ENCODE results near the gene IL1RAP. TPM values are rescaled to one million over a fixed set of nuclear protein-coding genes. Genes with fewer than 3 reads are reported as not detected.
"Not testable (repeated sequence)": the region's sequence is repeated elsewhere in the genome, so short reads cannot be mapped to it uniquely, and the experiment has no call there.

IL1RAP gene
- total RNA-seq, 1 experiment from 2014 or later: 22.5 TPM

GRCh38 chr3:190655933-190656332, 142.0 kb downstream of the IL1RAP start:
- DNase-seq (ENCODE audit: low read depth): no peak

- no peak for DNase-seq (ENCODE audit: low read depth)
These were observed 144.2 kb downstream of the IL1RAP start for GRCh38 chr3:190658106-190658505.

GRCh38 chr3:190666821-190667220, 152.9 kb downstream of the IL1RAP start:
- no peak for DNase-seq (ENCODE audit: low read depth)

- DNase-seq (ENCODE audit: low read depth): peak; percentile 63
These were observed 157.8 kb downstream of the IL1RAP start for GRCh38 chr3:190671658-190672057.

GRCh38 chr3:190673148-190673547, 159.3 kb downstream of the IL1RAP start:
- peak; percentile 6 for DNase-seq (ENCODE audit: low read depth)

GRCh38 chr3:190676481-190676880, 162.6 kb downstream of the IL1RAP start:
- no peak for DNase-seq (ENCODE audit: low read depth)

GRCh38 chr3:190677001-190677400, 163.1 kb downstream of the IL1RAP start:
- DNase-seq (ENCODE audit: low read depth): no peak

- not testable (repeated sequence) for DNase-seq (ENCODE audit: low read depth)
These were observed 164.0 kb downstream of the IL1RAP start for GRCh38 chr3:190677868-190678267.

- no peak for DNase-seq (ENCODE audit: low read depth)
These were observed 166.8 kb downstream of the IL1RAP start for GRCh38 chr3:190680691-190681090.

- DNase-seq (ENCODE audit: low read depth): no peak
These were observed 170.9 kb downstream of the IL1RAP start for GRCh38 chr3:190684776-190685175.

GRCh38 chr3:190686011-190686410, 172.1 kb downstream of the IL1RAP start:
- no peak for DNase-seq (ENCODE audit: low read depth)

- no peak for DNase-seq (ENCODE audit: low read depth)
These were observed 176.4 kb downstream of the IL1RAP start for GRCh38 chr3:190690246-190690645.

- DNase-seq (ENCODE audit: low read depth): no peak
These were observed 178.4 kb downstream of the IL1RAP start for GRCh38 chr3:190692256-190692655.

GRCh38 chr3:190694335-190695001, 180.6 kb downstream of the IL1RAP start:
- DNase-seq (ENCODE audit: low read depth): no peak

- no peak for DNase-seq (ENCODE audit: low read depth)
These were observed 181.3 kb downstream of the IL1RAP start for GRCh38 chr3:190695225-190695624.

- DNase-seq (ENCODE audit: low read depth): no peak
These were observed 182.1 kb downstream of the IL1RAP start for GRCh38 chr3:190695994-190696393.

GRCh38 chr3:190696777-190697501, 183.1 kb downstream of the IL1RAP start:
- DNase-seq (ENCODE audit: low read depth): peak; percentile 42

- no peak for DNase-seq (ENCODE audit: low read depth)
These were observed 183.6 kb downstream of the IL1RAP start for GRCh38 chr3:190697502-190697830.

GRCh38 chr3:190697901-190698300, 184.0 kb downstream of the IL1RAP start:
- peak; percentile 55 for DNase-seq (ENCODE audit: low read depth)

GRCh38 chr3:190699776-190700175, 185.9 kb downstream of the IL1RAP start:
- no peak for DNase-seq (ENCODE audit: low read depth)

- DNase-seq (ENCODE audit: low read depth): peak; percentile 58
These were observed 187.2 kb downstream of the IL1RAP start for GRCh38 chr3:190701096-190701532.

- DNase-seq (ENCODE audit: low read depth): no peak
These were observed 192.7 kb downstream of the IL1RAP start for GRCh38 chr3:190706582-190706981.
